Measurements from ENCODE around the gene BPGM. TPM values are rescaled to one million over a fixed set of nuclear protein-coding genes. Genes with fewer than 3 reads are reported as not detected.

Gene BPGM
- total RNA-seq, 1 experiment from 2014 or later: 10.0 TPM

DNA sequence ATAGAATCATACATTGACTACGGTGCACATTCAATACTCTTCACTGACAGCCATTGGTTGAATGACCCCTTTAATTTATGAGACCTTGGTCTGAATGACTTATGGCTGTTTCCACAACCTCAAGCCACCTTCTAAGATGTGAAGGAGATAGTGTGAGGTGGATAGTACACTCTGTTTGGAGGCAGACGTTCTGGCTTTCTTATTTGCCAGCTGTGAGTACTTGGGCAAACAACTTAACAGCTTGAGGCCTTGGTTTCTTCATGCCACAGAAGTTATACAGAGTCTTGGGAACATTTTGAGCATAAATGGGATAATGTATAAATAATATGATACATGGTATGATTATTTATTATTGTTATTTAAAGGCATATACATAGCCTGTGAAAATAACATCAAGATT, 62.0 kb downstream of the BPGM start:
- no peak for TF ChIP-seq ELF1 (IDR thresholded peaks at IDR 0.05; ENCODE audit: borderline replicate concordance, low read depth)
- TF ChIP-seq, protein P1, sequence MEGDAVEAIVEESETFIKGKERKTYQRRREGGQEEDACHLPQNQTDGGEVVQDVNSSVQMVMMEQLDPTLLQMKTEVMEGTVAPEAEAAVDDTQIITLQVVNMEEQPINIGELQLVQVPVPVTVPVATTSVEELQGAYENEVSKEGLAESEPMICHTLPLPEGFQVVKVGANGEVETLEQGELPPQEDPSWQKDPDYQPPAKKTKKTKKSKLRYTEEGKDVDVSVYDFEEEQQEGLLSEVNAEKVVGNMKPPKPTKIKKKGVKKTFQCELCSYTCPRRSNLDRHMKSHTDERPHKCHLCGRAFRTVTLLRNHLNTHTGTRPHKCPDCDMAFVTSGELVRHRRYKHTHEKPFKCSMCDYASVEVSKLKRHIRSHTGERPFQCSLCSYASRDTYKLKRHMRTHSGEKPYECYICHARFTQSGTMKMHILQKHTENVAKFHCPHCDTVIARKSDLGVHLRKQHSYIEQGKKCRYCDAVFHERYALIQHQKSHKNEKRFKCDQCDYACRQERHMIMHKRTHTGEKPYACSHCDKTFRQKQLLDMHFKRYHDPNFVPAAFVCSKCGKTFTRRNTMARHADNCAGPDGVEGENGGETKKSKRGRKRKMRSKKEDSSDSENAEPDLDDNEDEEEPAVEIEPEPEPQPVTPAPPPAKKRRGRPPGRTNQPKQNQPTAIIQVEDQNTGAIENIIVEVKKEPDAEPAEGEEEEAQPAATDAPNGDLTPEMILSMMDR (IDR thresholded peaks at IDR 0.05 in 2 of 3, conservative IDR thresholded peaks at IDR 0.05 in 1 of 3; ENCODE audit: borderline replicate concordance in 1 of 3, insufficient read depth in 1 of 3, low read depth in 2 of 3, low read length in 2 of 3): no peak
- no peaks in the 10 kb centered on the region for H3K4me1 ChIP-seq (ENCODE audit: control insufficient read depth in 1 of 2, insufficient read depth in 2 of 2, low read length in 2 of 2)
- H4K20me1 ChIP-seq (ENCODE audit: insufficient read depth): no peaks in the 10 kb centered on the region
- intact Hi-C loops (cut with micrococcal nuclease): no loop called here
- RAD21 ChIA-PET (ENCODE audit: low non-redundant PET in 1 of 2, low total read pairs in 2 of 2, uncharacterized antibody in 2 of 2, unreplicated experiment in 2 of 2): no interaction called here
- no peak for DNase-seq (ENCODE audit: low read depth, low spot score)
- H3K79me2 ChIP-seq (ENCODE audit: insufficient read depth, low read length): no peaks in the 10 kb centered on the region
- H3K9ac ChIP-seq (ENCODE audit: low read length): no peak overlapping the region
- H3K9me2 ChIP-seq (ENCODE audit: insufficient read depth): no peaks in the 10 kb centered on the region
- H3K36me3 ChIP-seq (ENCODE audit: control insufficient read depth in 1 of 2, insufficient read depth in 2 of 2, low read length in 2 of 2): no peaks in the 10 kb centered on the region
- no peak overlapping the region for H3K27ac ChIP-seq (ENCODE audit: low read depth, low read length)
- no peak overlapping the region for H3K4me2 ChIP-seq (ENCODE audit: low read length)
- H3K4me3 ChIP-seq (replicated peaks in 1 of 2; ENCODE audit: low read depth in 1 of 2, low read length in 2 of 2): no peak overlapping the region
- POLR2A ChIA-PET: no interaction called here
- H3K27me3 ChIP-seq (ENCODE audit: insufficient read depth, low read length): no peaks in the 10 kb centered on the region
- ATAC-seq: no peak
- no peaks in the 10 kb centered on the region for H3K9me3 ChIP-seq (ENCODE audit: control insufficient read depth in 1 of 2, insufficient read depth in 1 of 2, low read depth in 1 of 2, low read length in 2 of 2)
- CTCF ChIA-PET: no interaction called here
- BruUV-seq (replicated peaks): no TSS peak
- no peak overlapping the region for H2AFZ ChIP-seq (ENCODE audit: low read depth, low read length, poor library complexity, severe bottlenecking)

DNA sequence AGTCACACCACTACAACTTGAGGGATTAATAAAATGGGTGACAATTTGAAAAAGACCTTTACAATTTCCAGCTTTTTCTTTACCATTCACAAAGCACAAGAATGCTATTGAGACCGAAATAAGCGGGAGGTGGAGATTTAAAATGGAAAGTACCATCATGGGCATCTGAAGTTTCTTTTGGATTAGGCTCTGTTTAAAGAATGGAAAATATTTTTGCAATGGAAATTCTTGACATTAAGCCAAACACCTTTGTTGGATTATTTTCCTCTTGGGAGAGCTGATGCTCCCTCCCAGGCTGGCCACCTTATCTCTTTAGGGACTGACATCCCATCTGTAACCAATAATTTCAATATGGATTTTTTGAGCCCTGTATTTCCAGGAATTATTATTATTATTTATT, 62.5 kb downstream of the BPGM start:
- ChIA-PET CTCF (no interaction called here), RAD21 (ENCODE audit: low non-redundant PET in 1 of 2, low total read pairs in 2 of 2, uncharacterized antibody in 2 of 2, unreplicated experiment in 2 of 2) (no interaction called here), POLR2A (no interaction called here)
- no peak overlapping the region for H3K9ac ChIP-seq (ENCODE audit: low read length)
- H4K20me1 ChIP-seq (ENCODE audit: insufficient read depth): no peaks in the 10 kb centered on the region
- no peaks in the 10 kb centered on the region for H3K9me3 ChIP-seq (ENCODE audit: control insufficient read depth in 1 of 2, insufficient read depth in 1 of 2, low read depth in 1 of 2, low read length in 2 of 2)
- H3K36me3 ChIP-seq (ENCODE audit: control insufficient read depth in 1 of 2, insufficient read depth in 2 of 2, low read length in 2 of 2): no peaks in the 10 kb centered on the region
- no peaks in the 10 kb centered on the region for H3K79me2 ChIP-seq (ENCODE audit: insufficient read depth, low read length)
- BruUV-seq (replicated peaks): no TSS peak
- no peaks in the 10 kb centered on the region for H3K9me2 ChIP-seq (ENCODE audit: insufficient read depth)
- H3K4me3 ChIP-seq (replicated peaks in 1 of 2; ENCODE audit: low read depth in 1 of 2, low read length in 2 of 2): no peak overlapping the region
- no peaks in the 10 kb centered on the region for H3K4me1 ChIP-seq (ENCODE audit: control insufficient read depth in 1 of 2, insufficient read depth in 2 of 2, low read length in 2 of 2)
- no peak overlapping the region for H3K27ac ChIP-seq (ENCODE audit: low read depth, low read length)
- ATAC-seq: no peak
- H3K4me2 ChIP-seq (ENCODE audit: low read length): no peak overlapping the region
- intact Hi-C loops (cut with micrococcal nuclease): no loop called here
- TF ChIP-seq ZFX (IDR thresholded peaks at IDR 0.05): no peak
- TF ChIP-seq SIN3A (IDR thresholded peaks at IDR 0.05; ENCODE audit: low read depth): no peak
- no peak for TF ChIP-seq ELF1 (IDR thresholded peaks at IDR 0.05; ENCODE audit: borderline replicate concordance, low read depth)
- TF ChIP-seq, protein P2, sequence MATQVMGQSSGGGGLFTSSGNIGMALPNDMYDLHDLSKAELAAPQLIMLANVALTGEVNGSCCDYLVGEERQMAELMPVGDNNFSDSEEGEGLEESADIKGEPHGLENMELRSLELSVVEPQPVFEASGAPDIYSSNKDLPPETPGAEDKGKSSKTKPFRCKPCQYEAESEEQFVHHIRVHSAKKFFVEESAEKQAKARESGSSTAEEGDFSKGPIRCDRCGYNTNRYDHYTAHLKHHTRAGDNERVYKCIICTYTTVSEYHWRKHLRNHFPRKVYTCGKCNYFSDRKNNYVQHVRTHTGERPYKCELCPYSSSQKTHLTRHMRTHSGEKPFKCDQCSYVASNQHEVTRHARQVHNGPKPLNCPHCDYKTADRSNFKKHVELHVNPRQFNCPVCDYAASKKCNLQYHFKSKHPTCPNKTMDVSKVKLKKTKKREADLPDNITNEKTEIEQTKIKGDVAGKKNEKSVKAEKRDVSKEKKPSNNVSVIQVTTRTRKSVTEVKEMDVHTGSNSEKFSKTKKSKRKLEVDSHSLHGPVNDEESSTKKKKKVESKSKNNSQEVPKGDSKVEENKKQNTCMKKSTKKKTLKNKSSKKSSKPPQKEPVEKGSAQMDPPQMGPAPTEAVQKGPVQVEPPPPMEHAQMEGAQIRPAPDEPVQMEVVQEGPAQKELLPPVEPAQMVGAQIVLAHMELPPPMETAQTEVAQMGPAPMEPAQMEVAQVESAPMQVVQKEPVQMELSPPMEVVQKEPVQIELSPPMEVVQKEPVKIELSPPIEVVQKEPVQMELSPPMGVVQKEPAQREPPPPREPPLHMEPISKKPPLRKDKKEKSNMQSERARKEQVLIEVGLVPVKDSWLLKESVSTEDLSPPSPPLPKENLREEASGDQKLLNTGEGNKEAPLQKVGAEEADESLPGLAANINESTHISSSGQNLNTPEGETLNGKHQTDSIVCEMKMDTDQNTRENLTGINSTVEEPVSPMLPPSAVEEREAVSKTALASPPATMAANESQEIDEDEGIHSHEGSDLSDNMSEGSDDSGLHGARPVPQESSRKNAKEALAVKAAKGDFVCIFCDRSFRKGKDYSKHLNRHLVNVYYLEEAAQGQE (IDR thresholded peaks at IDR 0.05; ENCODE audit: low read depth): no peak
- no peak for TF ChIP-seq POLR2AphosphoS5 (IDR thresholded peaks at IDR 0.05; ENCODE audit: low read depth, low read length)
- TF ChIP-seq JUND (IDR thresholded peaks at IDR 0.05): no peak
- no peak for TF ChIP-seq FOSL1 (IDR thresholded peaks at IDR 0.05; ENCODE audit: low read depth)
- no peak for TF ChIP-seq SP1 (IDR thresholded peaks at IDR 0.05; ENCODE audit: low read depth)
- TF ChIP-seq CBX3 (IDR thresholded peaks at IDR 0.05; ENCODE audit: low read depth): no peak
- TF ChIP-seq, protein P3, sequence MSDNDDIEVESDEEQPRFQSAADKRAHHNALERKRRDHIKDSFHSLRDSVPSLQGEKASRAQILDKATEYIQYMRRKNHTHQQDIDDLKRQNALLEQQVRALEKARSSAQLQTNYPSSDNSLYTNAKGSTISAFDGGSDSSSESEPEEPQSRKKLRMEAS (IDR thresholded peaks at IDR 0.05): no peak
- TF ChIP-seq, protein P4, sequence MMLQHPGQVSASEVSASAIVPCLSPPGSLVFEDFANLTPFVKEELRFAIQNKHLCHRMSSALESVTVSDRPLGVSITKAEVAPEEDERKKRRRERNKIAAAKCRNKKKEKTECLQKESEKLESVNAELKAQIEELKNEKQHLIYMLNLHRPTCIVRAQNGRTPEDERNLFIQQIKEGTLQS (IDR thresholded peaks at IDR 0.05): no peak
- TF ChIP-seq EZH2 (IDR thresholded peaks at IDR 0.05): no peak
- TF ChIP-seq POLR2A (IDR thresholded peaks at IDR 0.05; ENCODE audit: borderline replicate concordance, extremely low read depth, insufficient read depth, insufficient read length): no peak
- H2AFZ ChIP-seq (ENCODE audit: low read depth, low read length, poor library complexity, severe bottlenecking): no peak overlapping the region
- no peaks in the 10 kb centered on the region for H3K27me3 ChIP-seq (ENCODE audit: insufficient read depth, low read length)
- DNase-seq (ENCODE audit: low read depth, low spot score): no peak

All from HCT116 (cell line).